Breast epithelium (tissue), 3 donors: ENCODE results near the gene PPP3CB. TPM values are rescaled to one million over a fixed set of nuclear protein-coding genes. Genes with fewer than 3 reads are reported as not detected.

Source experiments
- total RNA-seq, 3 donors: library from RNA; depleted of rRNA; stranded (reverse); fragments of >200 nt; gene quantifications; one replicate each; pipeline ENCODE4 v1.1.0, GENCODE V29; 2016

The PPP3CB gene
- total RNA-seq, 3 donors from 2014 or later = 42.0 to 79.0 (median 49.5) TPM

Other genes starting within 250 kb of the PPP3CB start
- gene DNAJC9, start 248.8 kb downstream of the PPP3CB start, total RNA-seq = 10 to 100 TPM; 17.3 to 24.3 (median 19.0) TPM
- gene MRPS16, start 243.4 kb downstream of the PPP3CB start, total RNA-seq = 10 to 100 TPM; 33.3 to 40.6 (median 40.4) TPM
- 10 to 100 TPM in 1 of 3 donors, 1 to 10 TPM in 2; 7.8 to 10.4 (median 9.2) TPM for gene CFAP70, start 137.2 kb downstream of the PPP3CB start, total RNA-seq
- 100 to 1,000 TPM; 120 to 169 (median 123) TPM for gene ANXA7, start 82.0 kb downstream of the PPP3CB start, total RNA-seq
- gene MSS51, start 62.5 kb downstream of the PPP3CB start, total RNA-seq = 1 to 10 TPM; 2.6 to 4.2 (median 2.9) TPM
- 100 to 1,000 TPM in 1 of 3 donors, 10 to 100 TPM in 2; 18.2 to 106 (median 57.0) TPM for gene USP54, start 95.3 kb upstream of the PPP3CB start, total RNA-seq
- gene MYOZ1, start 145.4 kb upstream of the PPP3CB start, total RNA-seq = 1 to 10 TPM in 1 of 3 donors, under 1 TPM in 2; 0.80 to 1.2 (median 0.98) TPM
- under 1 TPM in 1 of 3 donors, not detected in 2; 0.15 TPM for gene SYNPO2L, start 160.0 kb upstream of the PPP3CB start, total RNA-seq
- gene AGAP5, start 202.1 kb upstream of the PPP3CB start, total RNA-seq = 10 to 100 TPM in 1 of 3 donors, 1 to 10 TPM in 2; 5.4 to 11.7 (median 7.9) TPM
- gene SEC24C, start 248.3 kb upstream of the PPP3CB start, total RNA-seq = 10 to 100 TPM; 33.9 to 57.7 (median 50.1) TPM